Stomach smooth muscle (tissue), 2 donors: ENCODE data around the gene THEMIS.

ENCODE experiments used
- H3K27ac ChIP-seq: one replicate; pipeline ENCODE4 v1.7.0; 2013; ENCODE audit warnings: mild to moderate bottlenecking, low read length, inconsistent platforms
- H3K27me3 ChIP-seq, 2 donors: one replicate each; pipeline ENCODE4 v1.7.0; 2013; ENCODE audit warnings: low read length in 2 of 2; ENCODE audit not compliant: insufficient read depth in 2 of 2, control insufficient read depth in 1 of 2
- H3K36me3 ChIP-seq, 2 donors: one replicate each; pipeline ENCODE4 v1.7.0; 2013; ENCODE audit warnings: low read length in 2 of 2; ENCODE audit not compliant: control insufficient read depth in 2 of 2, insufficient read depth in 2 of 2
- H3K4me1 ChIP-seq: one replicate; pipeline ENCODE4 v1.7.0; 2013; ENCODE audit warnings: low read length; ENCODE audit not compliant: control insufficient read depth, insufficient read depth
- H3K4me3 ChIP-seq, 2 donors: one replicate each; pipeline ENCODE4 v1.7.0; 2013; ENCODE audit warnings: low read length in 2 of 2
- H3K9ac ChIP-seq, 2 donors: one replicate each; pipeline ENCODE4 v1.7.0; 2013; ENCODE audit warnings: low read length in 2 of 2, mild to moderate bottlenecking in 1 of 2
- H3K9me3 ChIP-seq, 2 donors: one replicate each; pipeline ENCODE4 v1.7.0; 2013; ENCODE audit warnings: low read length in 2 of 2; ENCODE audit not compliant: control insufficient read depth in 2 of 2
- donor health status: healthy.
- donor health status: Pancreatic carcinoma.

Gene THEMIS

GRCh38 chr6:127900935-127901334 is at the start of gene THEMIS:
TSS of gene THEMIS (minus strand) at chr6:127901058. CDS start at chr6:127900932, 126 bp downstream.
- H3K4me3 ChIP-seq: no peak within 1 kb of the TSS

GRCh38 chr6:127949251-127949650 is 48.4 kb upstream of the THEMIS start:
- Histone ChIP-seq H3K27me3 (no peaks in the 10 kb centered on the region), H3K27ac (no peak overlapping the region), H3K9me3 (no peaks in the 10 kb centered on the region), H3K36me3 (no peaks in the 10 kb centered on the region), H3K4me1 (no peaks in the 10 kb centered on the region), H3K4me3 (no peak overlapping the region), H3K9ac (no peak overlapping the region)

More at GRCh38 chr6:127900935-127901334, at the start of gene THEMIS:
- H3K27ac ChIP-seq: no peak within 1 kb of the TSS
- H3K9me3 ChIP-seq: no peaks in the 10 kb centered on the region
- no peak within 1 kb of the TSS for H3K9ac ChIP-seq
- no peaks in the 10 kb centered on the region for H3K27me3 ChIP-seq
- no peaks in the 10 kb centered on the region for H3K4me1 ChIP-seq
- no peaks in the 10 kb centered on the region for H3K36me3 ChIP-seq

- Histone ChIP-seq H3K4me3 (no peak overlapping the region), H3K9me3 (no peaks in the 10 kb centered on the region), H3K27me3 (no peaks in the 10 kb centered on the region), H3K36me3 (no peaks in the 10 kb centered on the region), H3K27ac (no peak overlapping the region), H3K4me1 (no peaks in the 10 kb centered on the region), H3K9ac (no peak overlapping the region)
These were observed 45.5 kb upstream of the THEMIS start for GRCh38 chr6:127946388-127946787.

GRCh38 chr6:127945434-127946097 is 44.7 kb upstream of the THEMIS start:
- Histone ChIP-seq H3K9ac (no peak overlapping the region), H3K4me1 (no peaks in the 10 kb centered on the region), H3K4me3 (no peak overlapping the region), H3K27me3 (no peaks in the 10 kb centered on the region), H3K27ac (no peak overlapping the region), H3K36me3 (no peaks in the 10 kb centered on the region), H3K9me3 (no peaks in the 10 kb centered on the region)

GRCh38 chr6:127941228-127941627 is 40.4 kb upstream of the THEMIS start:
- no peak overlapping the region for H3K27ac ChIP-seq
- no peak overlapping the region for H3K4me3 ChIP-seq
- no peak overlapping the region for H3K9ac ChIP-seq
- H3K9me3 ChIP-seq: no peaks in the 10 kb centered on the region
- H3K27me3 ChIP-seq: no peaks in the 10 kb centered on the region
- H3K36me3 ChIP-seq: no peaks in the 10 kb centered on the region
- H3K4me1 ChIP-seq: no peaks in the 10 kb centered on the region

GRCh38 chr6:127939442-127940066 is 38.7 kb upstream of the THEMIS start:
- H3K27me3 ChIP-seq: no peaks in the 10 kb centered on the region
- H3K27ac ChIP-seq: no peak overlapping the region
- H3K4me1 ChIP-seq: no peaks in the 10 kb centered on the region
- H3K36me3 ChIP-seq: no peaks in the 10 kb centered on the region
- no peak overlapping the region for H3K9ac ChIP-seq
- H3K9me3 ChIP-seq: no peaks in the 10 kb centered on the region
- H3K4me3 ChIP-seq: no peak overlapping the region

- Histone ChIP-seq H3K9me3 (no peaks in the 10 kb centered on the region), H3K27ac (no peak overlapping the region), H3K27me3 (no peaks in the 10 kb centered on the region)
These were observed 37.8 kb upstream of the THEMIS start for GRCh38 chr6:127938701-127939100.

DNA sequence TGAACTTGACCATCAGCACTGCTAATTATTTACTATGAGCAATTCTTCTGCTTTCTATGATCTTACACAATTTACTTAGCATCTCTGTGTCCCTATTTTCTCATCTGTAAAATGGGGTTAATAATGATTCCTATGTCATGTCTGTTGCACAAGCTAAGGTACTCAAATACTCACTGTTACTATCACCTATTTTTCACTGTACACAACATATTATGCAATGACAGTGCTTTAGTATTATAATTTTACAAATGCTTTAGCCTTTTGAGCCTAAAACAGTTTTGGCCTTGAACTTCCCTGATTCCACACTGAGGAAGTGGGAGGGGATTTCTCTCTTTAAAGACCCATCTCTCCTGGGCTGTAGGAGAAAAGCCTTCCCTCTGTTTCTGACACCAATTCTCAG is 36.9 kb upstream of the THEMIS start:
- peaks cover 0 to 2% of the 10 kb centered on the region in 2 donors for H3K9me3 ChIP-seq
- no peaks in the 10 kb centered on the region for H3K36me3 ChIP-seq
- H3K4me1 ChIP-seq: no peaks in the 10 kb centered on the region
- H3K27me3 ChIP-seq: no peaks in the 10 kb centered on the region
- H3K9ac ChIP-seq: no peak overlapping the region
- H3K4me3 ChIP-seq: no peak overlapping the region
- no peak overlapping the region for H3K27ac ChIP-seq

More at GRCh38 chr6:127938701-127939100, 37.8 kb upstream of the THEMIS start:
- H3K4me3 ChIP-seq: no peak overlapping the region
- no peaks in the 10 kb centered on the region for H3K4me1 ChIP-seq
- H3K9ac ChIP-seq: no peak overlapping the region
- H3K36me3 ChIP-seq: no peaks in the 10 kb centered on the region

DNA sequence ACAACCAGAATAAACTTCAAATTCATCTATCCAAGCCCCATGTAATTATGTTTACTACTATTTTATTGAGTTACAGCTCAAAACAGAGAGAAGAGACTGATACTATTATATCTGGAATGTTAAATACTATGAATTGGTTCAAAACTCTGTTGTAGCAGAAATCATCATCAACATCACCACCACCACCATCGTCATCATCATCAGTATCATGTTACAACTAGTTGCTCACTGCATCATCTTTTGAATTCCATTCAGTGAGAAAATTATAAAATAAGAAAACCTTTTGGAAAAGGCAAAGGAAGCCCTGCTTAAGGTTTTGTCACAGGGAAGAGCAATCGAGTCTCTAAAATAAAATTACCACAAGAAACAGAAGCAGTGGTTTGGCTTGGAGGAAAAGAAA is 36.2 kb upstream of the THEMIS start:
- H3K9me3 ChIP-seq: peaks cover 0 to 5% of the 10 kb centered on the region in 2 donors
- no peaks in the 10 kb centered on the region for H3K4me1 ChIP-seq

DNA sequence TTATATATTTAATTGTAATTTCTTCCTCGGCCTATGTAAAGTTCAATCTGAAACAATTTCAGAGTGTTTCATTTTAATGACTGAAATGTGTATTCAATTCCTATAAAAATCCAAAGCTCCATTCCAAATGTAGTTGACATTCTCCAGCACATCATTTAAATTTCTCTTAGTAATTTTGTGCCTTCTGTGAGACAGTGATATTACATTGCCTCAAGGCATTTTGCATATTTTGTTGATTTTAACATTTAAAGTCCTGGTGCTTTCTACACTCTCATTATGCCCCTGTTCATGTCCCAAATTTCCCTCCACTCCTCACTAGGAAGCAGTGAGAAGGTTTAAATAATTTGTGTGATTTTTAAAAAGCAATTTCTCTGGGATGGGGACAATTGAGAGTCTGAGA is 34.1 kb upstream of the THEMIS start:
- Histone ChIP-seq H3K4me1 (no peaks in the 10 kb centered on the region), H3K27me3 (no peaks in the 10 kb centered on the region), H3K9me3 (peaks cover 0 to 5% of the 10 kb centered on the region in 2 donors), H3K9ac (no peak overlapping the region), H3K4me3 (no peak overlapping the region), H3K27ac (no peak overlapping the region), H3K36me3 (no peaks in the 10 kb centered on the region)

More for the DNA sequence above, 36.2 kb upstream of the THEMIS start:
- Histone ChIP-seq H3K36me3 (no peaks in the 10 kb centered on the region), H3K27me3 (no peaks in the 10 kb centered on the region), H3K9ac (no peak overlapping the region), H3K27ac (no peak overlapping the region), H3K4me3 (no peak overlapping the region)
